IPS DF 6.9 (cell line): Measurements from ENCODE around the gene GABRA4.

Experiments
- DNase-seq: peaks from one replicate; pipeline ENCODE4 v3.0.0-alpha.2; 2013; ENCODE audit warnings: low read depth, low spot score
- H3K27ac ChIP-seq: one replicate; pipeline ENCODE4 v1.5.1; 2013; ENCODE audit warnings: low read length, control low read depth
- H3K27me3 ChIP-seq: 2 replicates; pipeline ENCODE4 v1.6.1; 2013; ENCODE audit warnings: mild to moderate bottlenecking, low read length; ENCODE audit not compliant: control insufficient read depth, insufficient read depth
- H3K36me3 ChIP-seq: 2 replicates; pipeline ENCODE4 v1.6.1; 2013; ENCODE audit warnings: low read length; ENCODE audit not compliant: control insufficient read depth, insufficient read depth
- H3K4me1 ChIP-seq: 2 replicates; pipeline ENCODE4 v1.6.1; 2013; ENCODE audit warnings: low read length; ENCODE audit not compliant: control insufficient read depth, insufficient read depth
- H3K4me3 ChIP-seq: 2 replicates; pipeline ENCODE4 v1.5.1; 2013; ENCODE audit warnings: mild to moderate bottlenecking, low read length
- H3K9me3 ChIP-seq: 2 replicates; pipeline ENCODE4 v1.6.1; 2013; ENCODE audit warnings: low read length, inconsistent platforms; ENCODE audit not compliant: control insufficient read depth, insufficient read depth
- WGBS: extraction: QIAGEN DNeasy Blood & Tissue Kit; methylation state at CpG from one replicate; pipeline ENCODE4 v1.1.7; 2013; ENCODE audit warnings: mixed read lengths, missing lambda C conversion rate; ENCODE audit not compliant: insufficient read length, insufficient coverage; 5-methylcytosine and 5-hydroxymethylcytosine counted together

Gene GABRA4

DNA sequence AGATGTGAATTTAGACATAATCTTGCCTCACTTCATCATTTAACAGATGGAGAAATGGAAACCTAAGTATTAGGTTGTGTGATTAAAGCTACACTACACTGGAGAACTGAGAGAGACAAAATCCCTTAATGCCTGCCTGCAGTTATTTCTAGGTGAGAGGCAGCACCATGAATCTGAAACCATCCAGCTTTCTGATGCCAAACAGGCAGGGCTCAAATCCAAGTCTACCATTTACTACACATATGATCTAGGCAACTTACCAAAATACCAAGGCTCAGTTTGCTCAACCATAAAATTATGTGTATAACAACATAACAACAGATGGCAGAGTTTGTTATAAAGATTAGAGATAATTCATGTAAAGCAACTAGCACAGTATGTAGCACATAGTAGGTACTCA is 38.7 kb downstream of the GABRA4 start:
- DNase-seq: no peak
- Histone ChIP-seq H3K4me3 (no peak overlapping the region), H3K27me3 (no peaks in the 10 kb centered on the region), H3K9me3 (no peaks in the 10 kb centered on the region), H3K36me3 (no peaks in the 10 kb centered on the region), H3K27ac (no peak overlapping the region), H3K4me1 (no peaks in the 10 kb centered on the region)

DNA sequence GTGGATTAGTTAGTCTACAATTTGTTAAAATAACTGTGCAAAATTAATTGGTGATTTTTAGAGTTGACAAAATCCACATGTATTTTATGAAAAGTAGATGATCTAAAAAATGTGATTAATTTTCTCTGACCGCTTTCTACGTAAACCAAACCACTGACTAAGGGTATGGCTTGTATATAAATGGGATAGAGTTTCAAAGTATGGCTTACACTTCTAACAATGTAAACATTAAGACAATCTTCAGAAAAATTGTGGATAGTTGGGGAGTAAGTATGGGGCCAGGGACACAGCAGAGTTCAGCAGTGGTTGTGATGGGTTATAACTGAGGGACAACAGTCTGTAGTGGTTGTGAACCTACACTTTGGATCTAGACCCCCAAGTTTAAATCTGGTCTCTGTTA is 39.8 kb downstream of the GABRA4 start:
- no CpG with 5 or more reads among the region's 2 CpGs for WGBS
- H3K36me3 ChIP-seq: no peaks in the 10 kb centered on the region
- no peak overlapping the region for H3K27ac ChIP-seq
- H3K4me3 ChIP-seq: no peak overlapping the region
- H3K27me3 ChIP-seq: no peaks in the 10 kb centered on the region
- no peaks in the 10 kb centered on the region for H3K4me1 ChIP-seq
- no peak for DNase-seq
- no peaks in the 10 kb centered on the region for H3K9me3 ChIP-seq

DNA sequence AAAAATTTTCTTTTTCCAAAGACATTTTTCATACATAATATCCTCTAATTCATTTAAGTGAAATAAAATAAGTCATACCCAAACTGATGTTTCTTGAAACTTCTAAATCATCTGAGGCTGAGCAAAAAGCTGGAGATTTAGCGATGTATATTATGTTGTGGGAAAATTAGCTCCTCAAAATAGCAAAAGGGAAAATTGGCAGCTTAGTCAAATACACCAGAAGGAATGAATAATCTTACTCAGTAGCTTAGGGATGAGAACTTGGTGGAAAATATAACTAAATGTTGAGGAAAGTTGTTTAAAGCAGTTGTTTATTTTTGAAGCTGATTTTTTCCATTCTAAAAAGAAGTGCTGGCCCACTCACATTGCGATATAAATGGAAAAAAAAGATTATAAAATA is 40.9 kb downstream of the GABRA4 start:
- no peaks in the 10 kb centered on the region for H3K9me3 ChIP-seq
- no peaks in the 10 kb centered on the region for H3K36me3 ChIP-seq

DNA sequence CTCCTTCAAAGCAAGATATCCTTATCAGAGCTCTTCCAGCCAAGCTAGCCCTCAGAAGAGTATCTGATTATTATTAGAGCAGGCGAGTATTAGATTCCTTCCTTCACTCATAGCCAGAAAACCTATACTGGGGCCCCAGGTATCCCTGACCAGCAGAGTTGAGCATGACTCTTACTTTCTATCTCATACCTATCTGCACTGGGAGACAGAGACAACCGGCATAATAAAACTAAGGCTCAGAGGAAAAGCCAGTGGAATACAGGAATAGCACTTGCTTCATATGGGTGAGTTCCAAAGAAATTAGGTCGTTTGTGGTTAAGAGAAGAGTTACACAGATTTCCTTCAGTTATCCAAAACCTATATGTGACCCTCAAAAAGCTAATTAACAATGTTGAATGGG is 42.6 kb downstream of the GABRA4 start:
- DNase-seq: no peak
- Histone ChIP-seq H3K27me3 (no peaks in the 10 kb centered on the region), H3K4me3 (no peak overlapping the region), H3K36me3 (no peaks in the 10 kb centered on the region), H3K27ac (no peak overlapping the region), H3K4me1 (no peaks in the 10 kb centered on the region), H3K9me3 (no peaks in the 10 kb centered on the region)
- WGBS: no CpG with 5 or more reads among the region's 3 CpGs

More for the DNA sequence above, 40.9 kb downstream of the GABRA4 start:
- no CpG with 5 or more reads among the region's 2 CpGs for WGBS
- Histone ChIP-seq H3K4me1 (no peaks in the 10 kb centered on the region), H3K27ac (no peak overlapping the region), H3K4me3 (no peak overlapping the region), H3K27me3 (no peaks in the 10 kb centered on the region)
- DNase-seq: no peak

DNA sequence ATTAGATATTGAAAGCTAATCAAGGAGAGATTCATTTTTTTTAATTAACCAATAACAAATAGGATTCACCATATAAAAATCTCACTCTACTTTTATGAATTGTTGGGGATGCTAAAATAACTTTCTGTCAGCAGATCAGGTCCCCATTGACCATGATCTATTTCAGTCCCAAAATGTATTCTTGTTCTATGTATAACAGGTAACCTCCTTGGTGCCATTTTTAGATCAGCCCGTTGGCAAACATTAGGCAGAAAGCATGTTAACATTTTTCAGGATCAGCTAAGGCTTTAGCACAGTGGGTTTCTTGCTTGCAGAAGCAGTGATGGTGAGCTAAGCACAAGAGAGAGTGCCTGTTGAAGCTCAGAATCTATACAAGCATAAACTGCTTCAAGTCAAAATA is 43.6 kb downstream of the GABRA4 start:
- Histone ChIP-seq H3K27ac (no peak overlapping the region), H3K4me3 (no peak overlapping the region), H3K4me1 (no peaks in the 10 kb centered on the region), H3K36me3 (no peaks in the 10 kb centered on the region), H3K27me3 (no peaks in the 10 kb centered on the region), H3K9me3 (no peaks in the 10 kb centered on the region)
- no peak for DNase-seq
- no CpG with 5 or more reads among the region's 1 CpG for WGBS

DNA sequence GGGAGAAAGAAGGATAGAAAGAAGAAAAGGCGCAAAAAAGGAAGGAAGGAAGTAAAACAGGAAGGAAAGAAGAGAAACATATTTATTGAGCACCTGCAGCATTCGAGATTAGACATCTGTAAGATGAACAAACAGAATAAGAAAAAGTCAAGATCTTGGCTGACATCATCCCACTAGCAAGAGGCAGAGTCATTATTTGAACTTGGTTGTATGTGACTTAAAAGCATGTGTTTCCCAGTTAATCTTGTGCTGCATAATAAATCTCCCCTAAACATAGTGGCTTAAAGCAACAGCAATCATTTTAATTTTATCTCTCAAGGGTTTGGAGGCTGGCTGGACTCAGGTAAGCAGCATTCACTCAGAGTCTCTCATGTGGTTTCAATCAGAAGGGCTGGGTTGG is 45.8 kb downstream of the GABRA4 start:
- H3K9me3 ChIP-seq: no peaks in the 10 kb centered on the region; the same call in 1 of the 2 replicates
- WGBS: no CpG with 5 or more reads among the region's 2 CpGs

DNA sequence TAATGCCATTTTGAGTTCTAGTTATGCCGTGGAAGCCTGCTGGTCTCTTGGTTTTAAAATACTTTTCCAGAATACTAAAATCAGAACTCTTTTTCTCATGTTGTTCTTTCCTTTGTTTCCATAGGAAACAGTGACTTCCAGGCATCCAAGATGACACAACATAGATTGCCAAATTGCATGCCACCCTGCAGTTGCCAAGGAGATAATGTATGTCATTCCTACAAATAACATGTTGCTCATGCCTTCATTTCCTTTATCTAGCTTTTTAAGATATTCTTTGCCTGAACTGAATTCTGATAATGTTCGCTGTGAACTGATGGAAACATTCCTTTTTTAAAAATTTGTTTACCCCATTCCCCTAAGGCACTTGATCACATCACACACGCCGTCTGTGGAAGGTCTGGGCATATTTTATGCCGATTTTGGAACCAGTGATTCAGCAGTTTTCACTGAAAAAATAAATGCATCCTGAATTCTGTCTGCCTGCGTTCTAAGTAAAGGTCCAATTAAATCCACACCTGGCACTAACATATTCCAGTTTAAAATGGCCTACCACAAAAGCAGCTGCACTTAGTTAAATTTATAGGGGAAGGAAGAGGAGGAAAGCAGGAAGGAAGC is 46.4 kb downstream of the GABRA4 start:
- DNase-seq: no peak
- no CpG with 5 or more reads among the region's 6 CpGs for WGBS
- H3K27ac ChIP-seq: no peak overlapping the region
- no peaks in the 10 kb centered on the region for H3K4me1 ChIP-seq
- no peaks in the 10 kb centered on the region for H3K36me3 ChIP-seq
- no peak overlapping the region for H3K4me3 ChIP-seq
- H3K27me3 ChIP-seq: no peaks in the 10 kb centered on the region
- H3K9me3 ChIP-seq: no peaks in the 10 kb centered on the region; the same call in 1 of the 2 replicates

More for the DNA sequence above, 45.8 kb downstream of the GABRA4 start:
- Histone ChIP-seq H3K27ac (no peak overlapping the region), H3K27me3 (no peaks in the 10 kb centered on the region), H3K36me3 (no peaks in the 10 kb centered on the region), H3K4me3 (no peak overlapping the region), H3K4me1 (no peaks in the 10 kb centered on the region)
- DNase-seq: no peak

DNA sequence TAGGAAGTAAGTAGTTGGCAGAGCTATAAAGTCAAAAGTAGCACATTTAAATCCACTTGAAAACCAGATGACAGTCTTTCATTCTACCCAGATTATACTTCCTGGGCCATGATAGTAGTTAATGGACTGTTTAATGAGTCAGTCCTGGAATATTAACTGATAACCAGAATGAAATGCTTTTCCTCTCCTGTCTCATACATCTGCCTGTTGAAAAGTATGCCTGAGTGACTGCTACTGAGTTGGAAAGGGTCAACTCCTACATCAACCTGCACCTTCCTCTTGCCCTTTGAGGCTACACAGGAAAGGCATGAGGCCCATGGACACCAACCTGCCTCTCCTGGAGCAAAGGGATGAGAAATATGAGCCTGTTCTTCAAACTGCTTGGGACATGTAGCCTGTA is 48.3 kb downstream of the GABRA4 start:
- no peak for DNase-seq
- Histone ChIP-seq H3K4me3 (no peak overlapping the region), H3K4me1 (no peaks in the 10 kb centered on the region), H3K27me3 (no peaks in the 10 kb centered on the region), H3K36me3 (no peaks in the 10 kb centered on the region), H3K27ac (no peak overlapping the region), H3K9me3 (no peaks in the 10 kb centered on the region; the same call in 1 of the 2 replicates)

DNA sequence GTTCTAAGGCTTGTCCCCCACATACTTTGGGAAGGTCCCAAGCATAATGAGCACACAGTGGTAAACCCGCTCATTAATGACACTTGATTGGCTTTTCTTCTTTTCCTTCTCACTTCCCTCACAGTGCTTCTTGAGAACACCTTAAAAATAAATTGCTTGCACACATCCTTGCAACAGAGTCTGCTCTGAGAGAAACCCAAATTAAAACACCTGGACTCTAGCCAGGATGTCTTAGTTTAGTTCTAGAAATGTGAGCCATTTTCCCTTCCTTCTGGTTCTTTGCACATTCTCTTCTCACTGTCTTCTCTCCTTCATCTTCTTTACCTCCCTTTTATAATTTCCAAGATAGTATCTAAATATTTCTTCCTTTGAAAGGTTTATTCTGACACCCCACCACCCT is 49.0 kb downstream of the GABRA4 start:
- Histone ChIP-seq H3K27me3 (no peaks in the 10 kb centered on the region), H3K9me3 (no peaks in the 10 kb centered on the region; the same call in 1 of the 2 replicates), H3K4me3 (no peak overlapping the region), H3K36me3 (no peaks in the 10 kb centered on the region), H3K27ac (no peak overlapping the region), H3K4me1 (no peaks in the 10 kb centered on the region)
- no peak for DNase-seq
- no CpG with 5 or more reads among the region's 1 CpG for WGBS

DNA sequence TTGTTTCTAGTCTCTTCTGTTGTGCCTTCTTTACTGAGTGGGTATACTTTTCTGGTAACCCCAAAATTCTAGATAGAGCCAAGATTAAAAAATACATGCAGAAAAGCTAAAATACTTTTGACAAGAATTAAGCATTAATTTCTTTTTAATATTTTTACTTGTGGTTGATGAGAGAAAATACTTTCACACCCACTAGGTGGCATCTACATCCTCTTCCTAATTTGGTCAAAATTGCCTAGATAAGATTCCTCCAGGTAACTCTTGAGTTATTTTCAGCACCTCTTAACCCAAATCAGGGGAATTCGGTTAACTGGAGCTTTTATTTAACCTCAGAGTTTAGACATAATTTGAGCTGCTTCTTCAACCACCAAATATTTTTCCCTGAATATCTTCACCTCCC is 55.9 kb downstream of the GABRA4 start:
- Histone ChIP-seq H3K9me3 (no peaks in the 10 kb centered on the region), H3K27me3 (no peaks in the 10 kb centered on the region), H3K27ac (no peak overlapping the region), H3K4me3 (no peak overlapping the region), H3K36me3 (no peaks in the 10 kb centered on the region), H3K4me1 (no peaks in the 10 kb centered on the region)
- no CpG with 5 or more reads among the region's 1 CpG for WGBS
- DNase-seq: no peak

DNA sequence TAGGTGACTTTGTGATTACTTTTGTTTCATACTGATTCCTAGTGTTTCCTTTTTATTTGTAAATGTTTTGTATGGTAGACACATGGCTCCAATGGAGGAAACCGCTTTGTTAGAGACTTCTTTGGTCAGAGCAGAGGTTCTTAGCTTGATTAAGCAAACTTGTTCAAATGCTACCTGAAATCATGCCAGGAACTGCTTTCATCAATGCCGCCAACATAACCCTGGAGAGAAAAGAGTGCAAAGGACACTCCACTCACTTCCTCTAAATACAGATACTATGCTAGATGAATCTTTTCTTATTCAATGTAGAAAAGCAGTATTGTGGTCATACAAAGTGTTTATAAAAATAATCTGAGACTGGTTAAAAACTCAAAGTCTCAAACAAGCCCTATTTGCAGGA is 58.7 kb downstream of the GABRA4 start:
- no CpG with 5 or more reads among the region's 2 CpGs for WGBS
- Histone ChIP-seq H3K27me3 (no peaks in the 10 kb centered on the region), H3K4me3 (no peak overlapping the region)

More for the DNA sequence above, 58.7 kb downstream of the GABRA4 start:
- Histone ChIP-seq H3K4me1 (no peaks in the 10 kb centered on the region), H3K27ac (no peak overlapping the region), H3K9me3 (no peaks in the 10 kb centered on the region), H3K36me3 (no peaks in the 10 kb centered on the region)
- DNase-seq: no peak
